ENCODE results near the gene KRT1.

KRT1 gene

DNA sequence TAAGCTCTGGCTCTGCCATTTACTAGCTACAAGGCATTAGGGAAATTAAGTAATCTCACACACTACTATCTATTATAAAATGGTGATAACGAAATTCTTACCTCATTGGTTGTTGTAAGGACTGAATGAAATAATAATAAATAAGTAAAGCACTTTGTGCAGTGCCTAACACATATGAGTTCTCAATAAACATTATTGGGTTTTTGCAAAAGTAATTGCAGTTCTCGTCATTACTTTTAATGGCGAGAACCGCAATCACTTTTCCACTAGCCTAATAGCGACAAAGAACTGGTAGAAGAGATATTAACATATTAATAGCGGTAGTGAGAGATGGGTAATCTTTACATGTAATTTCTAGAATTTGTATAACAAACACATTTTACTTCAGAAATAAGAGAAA lies 13.9 kb upstream of the KRT1 start:
- H3K4me3 ChIP-seq (ENCODE audit: low read depth, low read length) = no peak overlapping the region
- TF ChIP-seq, protein P1, sequence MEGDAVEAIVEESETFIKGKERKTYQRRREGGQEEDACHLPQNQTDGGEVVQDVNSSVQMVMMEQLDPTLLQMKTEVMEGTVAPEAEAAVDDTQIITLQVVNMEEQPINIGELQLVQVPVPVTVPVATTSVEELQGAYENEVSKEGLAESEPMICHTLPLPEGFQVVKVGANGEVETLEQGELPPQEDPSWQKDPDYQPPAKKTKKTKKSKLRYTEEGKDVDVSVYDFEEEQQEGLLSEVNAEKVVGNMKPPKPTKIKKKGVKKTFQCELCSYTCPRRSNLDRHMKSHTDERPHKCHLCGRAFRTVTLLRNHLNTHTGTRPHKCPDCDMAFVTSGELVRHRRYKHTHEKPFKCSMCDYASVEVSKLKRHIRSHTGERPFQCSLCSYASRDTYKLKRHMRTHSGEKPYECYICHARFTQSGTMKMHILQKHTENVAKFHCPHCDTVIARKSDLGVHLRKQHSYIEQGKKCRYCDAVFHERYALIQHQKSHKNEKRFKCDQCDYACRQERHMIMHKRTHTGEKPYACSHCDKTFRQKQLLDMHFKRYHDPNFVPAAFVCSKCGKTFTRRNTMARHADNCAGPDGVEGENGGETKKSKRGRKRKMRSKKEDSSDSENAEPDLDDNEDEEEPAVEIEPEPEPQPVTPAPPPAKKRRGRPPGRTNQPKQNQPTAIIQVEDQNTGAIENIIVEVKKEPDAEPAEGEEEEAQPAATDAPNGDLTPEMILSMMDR (IDR thresholded peaks at IDR 0.05; ENCODE audit: low read depth, low read length) = no peak
- no peak for DNase-seq (ENCODE audit: low read depth, low spot score)
- in situ Hi-C loops (cut with HindIII; ENCODE audit: low sequenced_read_pairs) = no loop called here

DNA sequence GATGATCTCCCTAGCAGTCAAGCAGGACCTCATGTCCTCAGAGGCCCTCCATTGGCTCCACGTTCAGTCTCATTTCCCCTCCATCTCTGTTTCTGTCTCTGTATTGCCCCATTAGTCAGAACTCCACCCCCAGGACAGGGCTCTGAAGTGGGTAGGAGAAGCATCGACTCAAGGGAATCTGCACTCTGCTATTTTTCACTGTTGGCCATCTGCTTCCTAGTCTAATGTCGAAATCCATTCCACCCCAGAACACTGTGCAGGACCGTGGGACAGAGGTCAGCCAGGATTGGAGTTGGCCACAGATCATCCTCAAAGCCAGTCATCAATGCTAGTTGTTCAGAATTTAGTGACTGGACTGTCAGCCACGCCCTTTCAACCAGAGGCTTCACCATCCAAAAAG lies 13.1 kb upstream of the KRT1 start:
- DNase-seq (ENCODE audit: low read depth, low spot score) = no peak
- in situ Hi-C loops (cut with HindIII; ENCODE audit: low sequenced_read_pairs) = no loop called here
- TF ChIP-seq, protein P1 (IDR thresholded peaks at IDR 0.05; ENCODE audit: low read depth, low read length) = no peak

DNA sequence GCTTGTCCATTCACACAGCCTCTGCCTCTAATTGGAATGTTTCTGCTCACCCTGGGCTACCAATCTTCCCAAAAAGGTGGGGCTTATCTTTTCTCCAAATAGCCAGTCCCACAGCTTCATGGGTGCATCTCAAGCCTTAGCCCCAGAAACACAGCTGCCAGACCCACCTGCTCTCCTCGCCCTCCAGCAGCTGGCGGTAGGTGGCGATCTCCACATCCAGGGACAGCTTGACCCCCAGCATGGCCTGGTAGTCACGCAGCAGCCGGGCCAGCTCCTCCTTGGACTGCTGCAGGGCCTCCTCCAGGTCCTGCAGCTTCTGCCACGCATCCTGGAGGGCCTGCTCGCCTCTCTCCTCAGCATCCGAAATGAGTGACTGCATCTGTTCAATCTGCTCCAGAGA lies 12.0 kb upstream of the KRT1 start:
- no peak for DNase-seq (ENCODE audit: low read depth, low spot score)
- in situ Hi-C loops (cut with HindIII; ENCODE audit: low sequenced_read_pairs) = no loop called here
- TF ChIP-seq, protein P1 (IDR thresholded peaks at IDR 0.05; ENCODE audit: low read depth, low read length) = peak; percentile 3
- H3K4me3 ChIP-seq (ENCODE audit: low read depth, low read length) = no peak overlapping the region

More for the DNA sequence above, 13.1 kb upstream of the KRT1 start:
- H3K4me3 ChIP-seq (ENCODE audit: low read depth, low read length) = no peak overlapping the region

GRCh38 chr12:52691841-52692150 lies 11.6 kb upstream of the KRT1 start:
- H3K4me3 ChIP-seq (ENCODE audit: low read depth, low read length) = no peak overlapping the region
- in situ Hi-C loops (cut with HindIII; ENCODE audit: low sequenced_read_pairs) = no loop called here
- TF ChIP-seq, protein P1 (IDR thresholded peaks at IDR 0.05; ENCODE audit: low read depth, low read length) = no peak
- no peak for DNase-seq (ENCODE audit: low read depth, low spot score)

GRCh38 chr12:52691076-52691840 lies 11.1 kb upstream of the KRT1 start:
- no peak overlapping the region for H3K4me3 ChIP-seq (ENCODE audit: low read depth, low read length)

DNA sequence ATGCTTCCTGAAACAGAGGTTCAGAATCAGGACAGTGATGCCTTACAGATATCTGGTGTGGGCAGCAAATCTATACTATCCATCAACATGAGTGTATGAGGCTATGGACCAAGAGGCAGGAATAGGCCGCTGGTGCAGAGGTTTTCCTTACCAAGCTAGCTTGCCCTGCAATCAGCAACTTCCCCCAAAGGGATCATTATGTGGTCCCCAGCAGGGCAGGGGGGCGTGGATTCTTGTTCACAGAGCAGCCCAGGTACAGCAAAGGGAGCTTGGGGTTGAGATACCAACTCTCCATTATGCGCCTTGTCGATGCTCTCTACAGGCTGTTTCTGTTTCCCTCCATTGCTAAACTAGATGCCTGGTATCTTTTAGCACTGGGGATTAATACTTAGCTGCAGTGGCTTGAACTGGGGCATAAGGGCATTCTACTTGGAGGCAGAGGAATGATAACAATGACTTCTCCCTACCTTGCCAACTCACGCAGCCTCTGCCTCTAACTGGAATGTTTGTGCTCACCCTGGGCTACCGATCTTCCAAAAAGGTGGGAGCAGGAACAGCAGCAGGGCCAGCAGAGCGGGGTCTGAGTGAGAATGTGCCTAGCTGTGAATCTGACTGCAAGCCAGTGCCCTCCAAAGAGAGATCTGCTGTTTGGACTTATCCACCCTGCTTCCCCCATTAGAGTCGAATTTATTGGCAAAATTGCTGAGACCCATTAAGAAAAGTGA lies 10.3 kb upstream of the KRT1 start:
- TF ChIP-seq, protein P1 (IDR thresholded peaks at IDR 0.05; ENCODE audit: low read depth, low read length) = no peak
- DNase-seq (ENCODE audit: low read depth, low spot score) = no peak
- in situ Hi-C loops (cut with HindIII; ENCODE audit: low sequenced_read_pairs) = no loop called here
- no peak overlapping the region for H3K4me3 ChIP-seq (ENCODE audit: low read depth, low read length)

More at GRCh38 chr12:52691076-52691840, 11.1 kb upstream of the KRT1 start:
- TF ChIP-seq, protein P1 (IDR thresholded peaks at IDR 0.05; ENCODE audit: low read depth, low read length) = no peak
- in situ Hi-C loops (cut with HindIII; ENCODE audit: low sequenced_read_pairs) = no loop called here
- DNase-seq (ENCODE audit: low read depth, low spot score) = no peak

All from astrocyte of the spinal cord (primary cell).